Inflammatory macrophage (primary cell): ENCODE data around the gene HIGD1B.

Experiments
- DNase-seq, 2 donors: peaks; one replicate each; pipeline ENCODE4 v3.0.0-alpha.2; 2020 to 2022

The HIGD1B gene

DNA sequence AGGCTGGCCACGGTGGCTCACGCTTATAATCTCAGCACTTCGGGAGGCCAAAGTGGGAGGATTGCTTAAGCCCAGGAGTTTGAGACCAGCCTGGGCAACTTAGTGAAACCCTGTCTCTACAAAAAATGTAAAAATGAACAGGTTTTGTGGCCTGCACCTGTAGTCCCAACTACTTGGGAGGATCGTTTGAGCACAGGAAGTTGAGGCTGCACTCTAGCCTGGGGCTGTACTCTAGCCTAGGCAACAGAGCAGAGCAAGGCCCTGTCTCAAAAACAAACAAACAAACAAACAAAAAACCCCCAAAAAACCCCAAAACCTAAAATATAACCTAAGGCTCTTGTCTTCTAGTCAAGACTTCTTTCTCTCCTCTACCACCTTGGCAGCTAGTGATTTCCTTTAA is 7.4 kb upstream of the HIGD1B start:
- no peak for DNase-seq

DNA sequence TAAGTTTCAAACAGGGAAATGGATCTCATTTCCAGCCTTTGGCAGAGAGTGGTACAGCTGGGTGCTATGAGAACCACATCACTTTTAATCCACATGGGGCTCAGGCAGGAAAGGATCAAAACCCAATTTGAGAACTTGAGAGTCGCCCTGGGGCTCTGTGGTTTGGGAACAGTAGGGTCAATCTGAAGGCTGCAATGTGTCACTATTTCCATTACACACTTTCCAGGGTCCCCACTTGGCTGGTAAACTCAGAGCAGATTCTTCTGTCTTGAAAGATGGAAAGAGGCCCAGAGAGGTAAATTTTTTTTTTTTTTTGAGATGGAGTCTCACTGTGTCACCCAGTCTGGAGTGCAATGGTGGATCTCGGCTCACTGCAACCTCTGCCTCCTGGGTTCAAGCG is 6.7 kb upstream of the HIGD1B start:
- DNase-seq = no peak

DNA sequence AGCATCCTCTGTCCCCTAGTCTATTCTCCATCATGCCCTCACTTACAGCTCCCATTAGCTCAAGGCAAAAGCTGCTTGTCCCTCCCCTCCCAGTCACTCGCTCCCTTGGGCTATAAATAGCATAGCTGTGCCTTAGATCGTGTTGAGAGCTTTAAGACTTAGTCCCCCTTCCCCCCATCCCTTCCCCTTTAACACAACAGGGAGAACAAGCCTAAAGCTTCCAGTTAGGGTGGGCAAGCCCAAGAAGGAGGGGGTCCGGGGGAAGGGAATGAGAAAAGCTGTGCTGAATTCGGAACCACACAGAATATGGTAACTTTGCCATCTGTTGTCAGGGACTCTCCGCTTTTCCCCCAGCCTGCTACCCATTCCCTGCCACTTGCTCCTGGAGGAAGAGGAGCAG is 4.9 kb upstream of the HIGD1B start:
- DNase-seq = no peak

GRCh38 chr17:44844390-44844830 is 3.3 kb upstream of the HIGD1B start:
- DNase-seq = no peak

- DNase-seq = no peak
These were observed 1.5 kb upstream of the HIGD1B start for GRCh38 chr17:44846206-44846605.

DNA sequence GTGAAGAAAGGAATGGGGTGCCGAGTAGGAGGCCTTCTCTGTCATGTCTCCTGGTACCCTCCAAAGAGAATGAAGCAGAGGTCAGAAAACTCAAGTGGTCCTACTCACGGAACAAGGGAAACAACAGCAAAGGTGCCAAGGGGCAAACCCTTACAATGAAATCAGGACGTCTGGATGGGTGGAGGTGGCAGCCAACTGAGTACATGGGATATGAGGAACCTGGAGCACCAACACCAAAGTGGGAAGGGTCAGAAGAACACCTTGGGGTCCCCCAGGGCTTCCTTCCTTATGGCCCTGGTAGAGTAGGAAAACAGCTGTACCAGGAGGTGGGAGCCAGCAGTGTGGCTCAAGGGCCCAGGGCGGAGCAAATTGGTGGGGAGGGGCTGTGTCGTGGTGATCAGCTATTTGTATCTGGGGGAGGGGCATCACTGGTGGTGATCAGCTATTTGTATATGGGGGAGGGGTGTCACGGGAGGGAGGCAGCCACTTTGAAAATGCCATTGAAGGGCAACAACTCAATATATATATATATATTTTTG is 643 bp downstream of the HIGD1B start:
- DNase-seq = no peak

DNA sequence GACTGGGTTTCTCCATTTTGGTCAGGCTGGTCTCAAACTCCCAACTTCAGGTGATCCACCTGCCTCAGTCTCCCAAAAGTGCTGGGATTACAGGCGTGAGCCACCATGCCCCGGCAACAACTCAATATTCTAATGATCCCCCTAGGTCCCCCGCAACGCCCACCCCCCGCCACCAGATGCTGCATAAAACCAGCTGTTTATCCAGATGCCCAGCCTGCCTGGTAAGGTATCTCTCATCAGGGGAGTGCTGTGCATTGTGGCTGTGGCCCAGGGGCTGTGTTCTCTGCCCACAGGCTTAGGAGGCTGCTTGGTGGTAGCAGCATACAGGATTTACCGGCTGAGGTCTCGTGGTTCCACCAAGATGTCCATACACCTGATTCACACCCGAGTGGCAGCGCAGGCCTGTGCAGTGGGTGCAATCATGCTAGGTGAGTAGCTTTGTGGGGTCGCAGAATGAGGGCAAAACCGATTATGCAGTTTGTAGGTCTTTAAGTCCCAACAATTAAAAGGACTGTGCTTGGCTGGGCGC is 1.3 kb downstream of the HIGD1B start:
- no peak for DNase-seq

DNA sequence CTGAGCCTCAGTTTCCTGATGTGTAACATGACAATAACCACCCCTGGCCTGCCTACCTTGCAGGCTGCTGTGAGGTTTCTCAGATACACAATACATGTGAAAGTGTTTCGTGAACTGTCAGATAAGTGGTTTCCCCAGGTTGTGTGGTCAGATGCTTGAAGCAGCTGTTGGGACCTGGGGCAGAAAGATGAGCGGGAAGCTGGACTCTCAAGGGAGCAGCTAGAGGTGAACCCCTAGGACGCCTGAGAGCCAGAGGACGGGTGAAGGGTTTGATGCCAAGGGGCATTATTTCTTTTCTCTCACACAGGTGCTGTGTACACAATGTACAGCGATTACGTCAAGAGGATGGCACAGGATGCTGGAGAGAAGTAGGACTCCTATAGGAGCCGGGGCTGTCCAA is 2.3 kb downstream of the HIGD1B start:
- DNase-seq = no peak

DNA sequence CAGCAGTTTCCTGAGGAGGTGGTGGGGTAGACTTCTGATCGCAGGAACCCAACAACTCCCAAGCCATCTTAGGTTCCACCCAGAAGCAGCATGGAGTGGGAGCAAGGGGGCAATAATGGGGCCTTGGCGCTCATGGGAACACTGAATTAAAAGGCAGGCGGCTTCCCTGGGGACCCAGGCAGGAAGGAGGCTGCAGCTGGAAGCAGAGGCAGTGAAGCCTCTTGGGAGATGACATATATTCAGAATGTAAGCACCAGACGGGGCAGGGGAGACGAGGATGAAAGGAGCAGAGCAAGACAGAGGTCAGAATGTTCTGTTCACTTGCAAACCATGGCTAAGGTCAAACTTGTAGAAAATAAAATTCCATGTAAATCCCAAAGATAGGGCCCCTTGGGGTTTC is 2.9 kb downstream of the HIGD1B start:
- no peak for DNase-seq

DNA sequence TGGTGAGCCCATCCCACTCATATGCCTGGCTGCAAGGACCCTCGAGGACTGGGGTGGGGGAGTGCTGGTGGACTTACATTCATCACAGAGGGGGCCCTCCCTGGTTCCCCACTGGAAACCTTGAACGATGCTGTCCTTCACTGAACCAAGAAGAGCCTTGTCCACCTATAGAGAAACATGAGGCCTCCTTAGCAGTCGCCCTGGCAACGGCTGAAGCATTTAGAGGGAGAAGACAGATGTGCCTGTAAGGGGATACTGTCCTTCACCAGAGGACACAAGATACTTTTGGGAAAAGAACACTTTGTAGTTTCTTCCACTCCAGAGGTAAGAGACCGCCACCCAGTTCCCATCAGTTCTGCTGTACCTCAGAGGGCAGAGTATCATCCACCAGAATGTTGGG is 6.5 kb downstream of the HIGD1B start:
- DNase-seq = no peak

GRCh38 chr17:44859701-44860100 is 12.0 kb downstream of the HIGD1B start:
- no peak for DNase-seq

DNA sequence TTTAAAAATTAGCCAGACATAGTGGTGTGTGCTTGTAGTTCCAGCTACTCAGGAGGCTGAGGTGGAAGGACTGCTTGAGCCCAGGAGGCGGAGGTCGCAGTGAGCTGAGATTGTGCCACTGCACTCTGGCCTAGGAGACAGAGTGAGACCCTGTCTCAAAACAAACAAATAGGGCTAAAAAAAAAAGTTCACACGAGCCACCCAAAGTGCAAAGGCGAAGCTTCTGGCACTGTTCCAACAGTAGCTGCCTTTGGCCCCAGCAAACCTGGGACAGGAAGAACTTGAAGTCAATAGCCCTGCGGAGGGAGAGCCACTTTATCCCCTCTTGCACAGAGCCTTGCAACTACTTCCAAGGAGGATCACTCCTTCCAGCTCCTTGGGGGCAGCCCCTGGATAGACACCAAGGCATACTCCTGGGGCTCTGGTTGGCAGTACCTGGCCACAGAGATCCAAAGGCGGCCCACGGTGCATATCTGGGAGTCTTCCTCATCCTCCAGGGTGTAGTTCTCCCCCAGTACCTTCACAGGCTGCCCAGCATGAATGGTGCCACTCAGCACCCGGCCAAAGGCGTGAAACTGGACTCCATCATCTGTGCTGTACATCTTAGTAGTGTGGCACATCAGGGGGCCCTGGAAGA is 14.7 kb downstream of the HIGD1B start:
- no peak for DNase-seq

GRCh38 chr17:44863061-44863918 is 15.6 kb downstream of the HIGD1B start:
- DNase-seq = no peak

DNA sequence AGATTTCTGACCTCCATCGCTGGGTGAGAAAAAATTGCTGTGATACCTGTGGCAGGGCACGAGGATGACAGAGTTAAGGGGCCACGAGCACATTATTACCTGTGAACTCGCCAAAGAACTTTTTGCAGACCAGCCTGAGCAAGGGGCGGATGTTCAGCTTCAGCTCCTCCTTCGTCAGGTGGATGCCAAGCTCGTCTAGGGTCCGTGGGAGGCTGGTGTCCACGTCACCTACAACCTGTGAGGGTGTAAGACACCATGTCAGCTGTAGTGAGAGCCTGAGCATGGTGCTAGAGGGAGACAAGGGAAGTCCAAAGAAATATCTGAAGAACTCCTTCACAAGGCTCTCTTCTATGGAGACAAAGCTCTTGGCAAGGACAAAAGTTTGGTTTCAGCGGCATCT is 17.1 kb downstream of the HIGD1B start:
- DNase-seq = no peak

DNA sequence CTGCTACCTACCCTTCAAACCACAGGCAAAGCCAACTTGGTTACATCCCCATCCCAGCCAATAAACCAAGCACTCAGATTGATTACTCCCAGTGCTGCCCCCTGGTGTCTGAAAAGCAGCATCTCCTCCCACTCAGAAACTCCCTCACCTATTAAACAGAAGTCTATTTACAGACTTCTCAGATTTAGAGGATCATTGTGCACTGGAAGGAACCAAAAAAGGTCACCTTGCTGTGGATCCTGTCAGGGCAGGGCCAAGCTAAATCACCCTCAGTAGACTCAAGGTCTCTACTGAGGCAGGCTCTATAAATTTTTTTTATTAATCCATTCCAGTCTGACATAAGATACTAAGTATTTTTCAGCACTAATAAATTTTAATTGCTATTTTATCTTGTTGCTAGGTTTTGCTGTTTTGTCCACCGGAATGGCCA is 17.6 kb downstream of the HIGD1B start:
- DNase-seq = peak; percentile 64 to 75

GRCh38 chr17:44865931-44866330 is 18.2 kb downstream of the HIGD1B start:
- DNase-seq = no peak

DNA sequence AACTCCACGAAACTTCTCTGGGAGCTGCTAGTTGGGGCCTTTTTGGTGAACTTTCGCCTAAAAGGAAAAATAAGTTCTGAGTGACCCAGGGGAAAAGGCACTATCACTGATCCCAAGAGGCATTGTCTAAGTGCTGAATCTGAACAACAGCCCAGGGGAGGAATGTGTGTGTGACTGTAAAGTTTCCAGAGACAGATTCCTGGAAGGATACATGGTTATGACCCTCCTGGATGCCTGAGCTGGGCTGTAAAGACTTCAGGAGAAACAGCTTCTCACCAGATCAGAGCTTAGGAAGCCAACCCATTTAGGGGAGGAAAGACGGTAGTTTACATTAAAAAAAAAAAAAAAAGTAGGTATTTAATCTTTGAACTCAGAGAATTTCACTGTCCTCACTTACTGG is 20.2 kb downstream of the HIGD1B start:
- DNase-seq = no peak

DNA sequence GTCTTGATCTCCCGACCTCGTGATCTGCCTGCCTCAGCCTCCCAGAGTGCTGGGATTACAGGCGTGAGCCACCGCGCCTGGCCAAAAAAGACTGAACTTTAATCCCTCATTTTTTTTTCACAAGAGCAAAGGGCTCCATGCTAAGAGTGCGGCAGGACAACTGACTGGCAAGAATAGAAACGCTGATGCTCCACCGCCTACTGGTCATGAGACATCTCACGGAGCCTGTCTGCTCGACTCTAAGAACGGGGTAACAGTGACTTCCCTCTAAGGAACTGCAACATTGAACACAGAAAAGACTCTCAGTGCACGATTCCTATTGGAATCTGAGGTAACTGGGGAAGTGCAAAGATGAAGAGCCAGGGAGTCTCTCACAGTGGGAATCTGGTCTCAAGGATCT is 23.9 kb downstream of the HIGD1B start:
- peak; percentile 12 to 55 for DNase-seq

DNA sequence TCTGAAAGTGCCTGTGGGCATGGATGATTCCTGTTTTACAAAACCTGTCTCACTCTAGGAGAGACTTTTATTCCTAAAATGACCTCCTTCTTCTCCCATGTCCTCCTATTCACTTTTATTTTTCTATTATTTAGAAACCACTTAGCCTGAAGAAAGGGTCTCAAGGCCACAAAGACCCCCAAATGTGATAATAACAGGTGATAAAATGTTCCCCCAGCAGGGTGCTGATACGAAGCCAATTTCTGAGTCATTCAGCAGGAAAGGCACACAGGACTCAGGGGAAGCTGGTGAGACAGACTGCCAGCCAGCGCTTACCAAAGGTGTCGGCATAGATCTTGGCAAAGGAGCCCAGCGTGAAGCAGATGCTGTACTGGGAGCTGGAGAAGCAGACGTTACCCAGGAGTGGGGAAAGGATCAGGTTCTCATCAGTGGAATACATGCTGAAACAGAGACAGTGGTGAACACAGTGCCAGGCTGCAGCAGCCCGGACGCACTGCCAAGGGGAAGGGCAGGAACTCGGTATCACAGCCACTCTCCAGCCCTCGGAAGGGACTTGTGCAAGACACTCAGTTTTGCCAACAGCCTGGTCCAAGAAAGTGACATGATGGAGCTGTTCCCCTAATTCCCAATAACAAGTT is 24.6 kb downstream of the HIGD1B start:
- DNase-seq = no peak

DNA sequence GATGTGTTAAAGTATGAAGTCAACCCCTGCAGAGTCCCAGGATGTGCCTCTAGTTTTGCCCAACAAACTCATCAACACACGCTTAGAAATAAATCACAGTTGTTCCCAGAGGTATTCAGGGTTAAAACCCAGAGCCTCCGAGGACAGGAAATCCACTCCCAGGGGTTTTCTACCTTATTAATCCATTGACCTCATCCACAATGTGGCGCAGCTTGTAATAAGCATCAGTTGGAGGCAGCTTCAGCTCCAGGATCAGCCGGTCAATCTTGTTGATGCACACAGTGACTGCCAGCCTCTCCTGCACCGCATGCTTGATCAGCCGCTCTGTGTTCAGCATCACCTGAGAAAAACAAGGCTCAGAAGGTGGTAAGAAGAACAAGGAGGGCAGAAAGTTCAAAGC is 28.1 kb downstream of the HIGD1B start:
- no peak for DNase-seq

GRCh38 chr17:44877121-44877520 is 29.4 kb downstream of the HIGD1B start:
- DNase-seq = no peak

GRCh38 chr17:44878627-44879221 is 31.0 kb downstream of the HIGD1B start:
- DNase-seq = peak; percentile 39 to 40

- no peak for DNase-seq
These were observed 31.7 kb downstream of the HIGD1B start for GRCh38 chr17:44879376-44879775.
